T-cell (primary cell): ENCODE measurements around the gene DIP2C. TPM values are rescaled to one million over a fixed set of nuclear protein-coding genes. Genes with fewer than 3 reads are reported as not detected.
A peak's percentile ranks its signal among the peaks of the same experiment; 100 is the strongest.

Experiments
- ATAC-seq, 4 experiments: fragments of 200-7000 bp in 3 of 4; fragments of 150-1000 bp in 1 of 4; cut with Tn5 transposase; replicated peaks in 1 of 4; 1 replicate in 3 of 4; 2 replicates in 1 of 4; pipeline ENCODE4 v1.10.0; 2021; ENCODE audit warnings: moderate library complexity in 3 of 4, mild to moderate bottlenecking in 2 of 4, moderate number of reproducible peaks in 1 of 4
- CTCF ChIA-PET, 2 donors: fragments of 300-600 bp; sonication (Branson Sonifier 250); formaldehyde crosslinking; loops; one replicate each; lab custom pipeline; 2022; ENCODE audit warnings: antibody characterized with exemption in 2 of 2; lab: Charles Lee
- POLR2A ChIA-PET, 2 donors: fragments of 300-600 bp; sonication (Branson Sonifier 250); formaldehyde crosslinking; loops; one replicate each; lab custom pipeline; 2022; ENCODE audit warnings: antibody characterized with exemption in 2 of 2; lab: Charles Lee
- DNase-seq, 35 experiments: peaks; one replicate each; pipeline versions ENCODE4 v3.0.0 to v3.0.0-alpha.2; 2013 to 2023
- H3K27ac ChIP-seq: one replicate; pipeline ENCODE4 v1.5.1; 2013; ENCODE audit warnings: low read length
- H3K27me3 ChIP-seq, 2 experiments: replicated peaks in 1 of 2; 1 replicate in 1 of 2; 2 replicates in 1 of 2; pipeline versions ENCODE4 v1.6.1 to v1.7.0; 2013; ENCODE audit warnings: low read length in 1 of 2, mixed read lengths in 1 of 2; ENCODE audit not compliant: control insufficient read depth in 2 of 2, insufficient read depth in 2 of 2; ENCODE audit errors: extremely low read depth in 1 of 2
- H3K36me3 ChIP-seq, 2 donors: 1 replicate in 1 of 2; 2 replicates in 1 of 2; pipeline versions ENCODE4 v1.6.1 to v1.7.0; 2013; ENCODE audit warnings: low read length in 1 of 2; ENCODE audit not compliant: control insufficient read depth in 2 of 2, insufficient read depth in 1 of 2; ENCODE audit errors: extremely low read depth in 1 of 2
- H3K4me1 ChIP-seq, 2 experiments: 1 replicate in 1 of 2; 2 replicates in 1 of 2; pipeline versions ENCODE4 v1.6.1 to v1.7.0; 2013; ENCODE audit warnings: low read length in 2 of 2, mixed read lengths in 1 of 2; ENCODE audit not compliant: insufficient read depth in 2 of 2, control insufficient read depth in 1 of 2; ENCODE audit errors: extremely low read depth in 1 of 2
- H3K4me3 ChIP-seq, 2 donors: 1 replicate in 1 of 2; 2 replicates in 1 of 2; pipeline versions ENCODE4 v1.5.1 to v1.7.0; 2013; ENCODE audit warnings: mild to moderate bottlenecking in 2 of 2, low read length in 1 of 2, moderate library complexity in 1 of 2; ENCODE audit not compliant: control insufficient read depth in 1 of 2; ENCODE audit errors: extremely low read depth in 1 of 2
- H3K9me3 ChIP-seq: 2 replicates; pipeline ENCODE4 v1.7.0; 2013
- H3K27ac Mint-ChIP-seq, 2 donors: one replicate each; pipeline ENCODE4 v1.8.0; 2020 to 2021; ENCODE audit warnings: mild to moderate bottlenecking in 2 of 2, mixed read lengths in 2 of 2
- H3K27me3 Mint-ChIP-seq, 2 donors: one replicate each; pipeline ENCODE4 v1.8.0; 2021 to 2022; ENCODE audit warnings: mixed read lengths in 2 of 2
- H3K36me3 Mint-ChIP-seq: one replicate; pipeline ENCODE4 v1.8.0; 2021; ENCODE audit warnings: mixed read lengths
- H3K4me1 Mint-ChIP-seq, 3 donors: one replicate each; pipeline ENCODE4 v1.8.0; 2020 to 2022; ENCODE audit warnings: mixed read lengths in 3 of 3, mild to moderate bottlenecking in 1 of 3
- H3K4me3 Mint-ChIP-seq, 3 donors: one replicate each; pipeline ENCODE4 v1.8.0; 2020 to 2022; ENCODE audit warnings: mild to moderate bottlenecking in 3 of 3, mixed read lengths in 3 of 3, moderate library complexity in 3 of 3
- H3K9me3 Mint-ChIP-seq, 3 donors: one replicate each; pipeline ENCODE4 v1.8.0; 2020 to 2022; ENCODE audit warnings: mixed read lengths in 3 of 3
- WGBS: methylation state at CpG from one replicate; pipeline ENCODE4 v1.1.5; 2013; ENCODE audit warnings: missing lambda C conversion rate; ENCODE audit not compliant: insufficient coverage; 5-methylcytosine and 5-hydroxymethylcytosine counted together
- total RNA-seq, 35 experiments: library from RNA in 6 of 35; stranded (reverse) in 6 of 35; fragments of 120-200 nt in 1 of 35; gene quantifications; one replicate each; pipeline versions ENCODE4 v1.2.1 to v1.2.4 and lab custom pipeline; 2013 to 2026

DIP2C gene, protein sequence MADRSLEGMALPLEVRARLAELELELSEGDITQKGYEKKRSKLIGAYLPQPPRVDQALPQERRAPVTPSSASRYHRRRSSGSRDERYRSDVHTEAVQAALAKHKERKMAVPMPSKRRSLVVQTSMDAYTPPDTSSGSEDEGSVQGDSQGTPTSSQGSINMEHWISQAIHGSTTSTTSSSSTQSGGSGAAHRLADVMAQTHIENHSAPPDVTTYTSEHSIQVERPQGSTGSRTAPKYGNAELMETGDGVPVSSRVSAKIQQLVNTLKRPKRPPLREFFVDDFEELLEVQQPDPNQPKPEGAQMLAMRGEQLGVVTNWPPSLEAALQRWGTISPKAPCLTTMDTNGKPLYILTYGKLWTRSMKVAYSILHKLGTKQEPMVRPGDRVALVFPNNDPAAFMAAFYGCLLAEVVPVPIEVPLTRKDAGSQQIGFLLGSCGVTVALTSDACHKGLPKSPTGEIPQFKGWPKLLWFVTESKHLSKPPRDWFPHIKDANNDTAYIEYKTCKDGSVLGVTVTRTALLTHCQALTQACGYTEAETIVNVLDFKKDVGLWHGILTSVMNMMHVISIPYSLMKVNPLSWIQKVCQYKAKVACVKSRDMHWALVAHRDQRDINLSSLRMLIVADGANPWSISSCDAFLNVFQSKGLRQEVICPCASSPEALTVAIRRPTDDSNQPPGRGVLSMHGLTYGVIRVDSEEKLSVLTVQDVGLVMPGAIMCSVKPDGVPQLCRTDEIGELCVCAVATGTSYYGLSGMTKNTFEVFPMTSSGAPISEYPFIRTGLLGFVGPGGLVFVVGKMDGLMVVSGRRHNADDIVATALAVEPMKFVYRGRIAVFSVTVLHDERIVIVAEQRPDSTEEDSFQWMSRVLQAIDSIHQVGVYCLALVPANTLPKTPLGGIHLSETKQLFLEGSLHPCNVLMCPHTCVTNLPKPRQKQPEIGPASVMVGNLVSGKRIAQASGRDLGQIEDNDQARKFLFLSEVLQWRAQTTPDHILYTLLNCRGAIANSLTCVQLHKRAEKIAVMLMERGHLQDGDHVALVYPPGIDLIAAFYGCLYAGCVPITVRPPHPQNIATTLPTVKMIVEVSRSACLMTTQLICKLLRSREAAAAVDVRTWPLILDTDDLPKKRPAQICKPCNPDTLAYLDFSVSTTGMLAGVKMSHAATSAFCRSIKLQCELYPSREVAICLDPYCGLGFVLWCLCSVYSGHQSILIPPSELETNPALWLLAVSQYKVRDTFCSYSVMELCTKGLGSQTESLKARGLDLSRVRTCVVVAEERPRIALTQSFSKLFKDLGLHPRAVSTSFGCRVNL (N-terminal part only)
- 1 to 10 TPM; 2.7 to 7.4 (median 4.5) TPM for total RNA-seq
- total RNA-seq (2013) = 2.0 TPM
- 0.64 to 19.4 (median 5.8) reads per million in 29 experiments for total RNA-seq (lab: John Stamatoyannopoulos, UW)

DNA sequence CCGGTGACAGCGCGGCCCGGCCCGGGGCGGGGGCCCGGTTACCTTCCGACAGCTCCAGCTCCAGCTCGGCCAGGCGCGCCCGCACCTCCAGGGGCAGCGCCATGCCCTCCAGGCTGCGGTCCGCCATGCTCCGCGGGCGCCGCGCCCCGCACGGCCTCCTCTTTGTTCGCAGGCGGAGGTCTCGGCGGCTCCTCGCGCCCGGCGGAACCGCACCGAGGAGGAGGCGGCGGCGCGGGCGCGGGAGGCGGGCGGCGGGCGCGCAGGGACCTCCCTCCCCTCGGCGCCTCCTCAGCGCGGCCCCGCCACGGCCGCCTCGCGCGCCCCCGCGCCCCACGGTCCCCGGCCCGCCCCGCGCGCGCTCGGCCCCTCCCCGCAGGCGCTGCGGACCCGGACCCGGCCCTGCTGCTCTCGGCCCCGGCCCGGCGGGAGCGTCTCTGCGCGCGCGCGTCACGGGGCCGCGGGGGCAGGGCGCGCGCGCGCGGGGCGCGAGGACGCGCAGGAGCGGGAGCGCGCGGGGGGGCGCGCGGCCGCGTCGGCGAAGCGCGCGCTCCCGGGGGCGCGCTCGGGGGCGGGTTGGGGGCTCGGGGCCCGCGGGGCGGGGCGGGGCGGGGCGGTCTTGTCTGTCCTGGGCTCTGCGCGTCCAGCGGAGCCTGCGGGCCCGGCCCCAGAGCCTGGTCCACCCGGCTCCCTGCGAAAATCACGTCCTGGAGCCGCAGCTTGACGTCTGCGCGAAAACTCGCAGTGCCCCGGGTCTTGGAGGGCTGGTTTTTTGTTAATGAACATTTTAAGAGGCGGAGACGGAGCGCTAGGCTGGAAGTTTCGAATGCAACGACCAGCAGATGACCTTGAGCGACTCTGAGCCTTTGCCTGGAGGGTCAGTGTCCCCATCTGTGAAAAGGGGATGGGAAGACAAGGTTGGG is at the start of gene DIP2C:
Gene DIP2C (minus strand): TSS at position 217 of the 920 bp plus-strand sequence. CDS start 90 bp downstream, at position 127.
- ChIA-PET POLR2A (no interaction called here), CTCF (no interaction called here)
- Mint-ChIP-seq H3K36me3 (no peaks in the 10 kb centered on the region), H3K27ac (no peak within 1 kb of the TSS), H3K4me3 (peak within 1 kb of the TSS in 2 of 3 donors; percentile 43 to 58), H3K27me3 (peaks cover 41 to 52% of the 10 kb centered on the region in 2 donors), H3K9me3 (peaks cover 0 to 3% (median 3%) of the 10 kb centered on the region in 3 donors), H3K4me1 (peaks cover 0 to 13% (median 0%) of the 10 kb centered on the region in 3 donors)
- WGBS = 3% methylated on average over 132 of the region's 137 CpGs
- peak within 1 kb of the TSS in 1 of 2 donors; percentile 15 for H3K4me3 ChIP-seq
- H3K27me3 ChIP-seq = peaks cover 3 to 43% of the 10 kb centered on the region in 2 experiments
- peaks cover 0 to 4% of the 10 kb centered on the region in 2 experiments for H3K4me1 ChIP-seq
- DNase-seq = no peak
- H3K36me3 ChIP-seq = no peaks in the 10 kb centered on the region
- ATAC-seq = no peak
- no peak within 1 kb of the TSS for H3K27ac ChIP-seq
- H3K9me3 ChIP-seq = no peaks in the 10 kb centered on the region

DNA sequence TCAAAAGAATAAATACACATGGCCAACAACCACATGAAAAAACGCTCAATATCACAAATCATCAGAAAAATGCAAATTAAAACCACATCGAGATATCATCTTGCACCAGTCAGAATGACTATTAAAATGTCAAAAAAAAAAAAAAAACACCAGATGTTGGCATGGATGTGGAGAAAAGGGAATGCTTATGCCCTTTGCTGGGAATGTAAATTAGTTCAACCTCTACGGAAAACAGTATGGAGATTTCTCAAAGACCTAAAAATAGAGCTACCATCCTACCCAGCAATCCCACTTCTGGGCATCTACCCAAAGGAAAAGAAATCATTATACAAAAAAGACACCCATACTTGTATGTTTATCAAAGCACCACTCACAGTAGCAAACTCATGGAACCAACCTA is 45.0 kb upstream of the DIP2C start:
- no CpG with 5 or more reads among the region's 3 CpGs for WGBS
- H3K27ac Mint-ChIP-seq = no peak overlapping the region
- peaks cover 4 to 7% of the 10 kb centered on the region in 2 donors for H3K27me3 Mint-ChIP-seq

DNA sequence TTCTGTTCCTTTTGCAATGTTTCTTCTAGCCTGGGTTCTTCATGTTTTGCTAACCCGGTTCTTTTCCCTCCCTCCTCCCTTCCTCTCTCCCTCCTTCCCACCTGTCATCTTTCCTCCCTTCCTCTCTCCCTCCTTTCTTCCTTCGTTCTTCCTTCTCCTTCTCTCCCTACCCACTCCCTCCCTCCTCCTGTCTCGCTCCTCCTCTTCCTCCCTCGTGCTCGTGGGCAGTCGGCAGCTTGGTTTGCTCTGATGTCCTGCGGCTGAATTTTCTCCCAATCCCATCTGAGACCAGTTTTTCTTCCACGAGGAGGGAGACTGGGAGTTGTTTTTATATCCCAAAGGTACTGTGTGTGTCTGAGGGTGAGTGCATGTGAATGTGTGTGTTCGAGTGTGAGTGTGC is 43.6 kb upstream of the DIP2C start:
- Histone ChIP-seq H3K4me3 (no peak overlapping the region), H3K9me3 (no peaks in the 10 kb centered on the region), H3K36me3 (no peaks in the 10 kb centered on the region), H3K27me3 (peaks cover 0 to 5% of the 10 kb centered on the region in 2 experiments), H3K4me1 (no peaks in the 10 kb centered on the region), H3K27ac (no peak overlapping the region)
- DNase-seq = no peak
- Mint-ChIP-seq H3K27me3 (peaks cover 4 to 7% of the 10 kb centered on the region in 2 donors), H3K4me1 (no peaks in the 10 kb centered on the region), H3K9me3 (peaks cover 0 to 7% (median 0%) of the 10 kb centered on the region in 3 donors), H3K27ac (no peak overlapping the region), H3K36me3 (no peaks in the 10 kb centered on the region), H3K4me3 (no peak overlapping the region)
- CTCF ChIA-PET = no interaction called here
- POLR2A ChIA-PET = no interaction called here
- ATAC-seq = no peak
- 61% methylated on average over 3 of the region's 9 CpGs for WGBS

More for the DNA sequence above, 45.0 kb upstream of the DIP2C start:
- Histone ChIP-seq H3K27me3 (no peaks in the 10 kb centered on the region), H3K36me3 (no peaks in the 10 kb centered on the region), H3K4me3 (no peak overlapping the region), H3K4me1 (no peaks in the 10 kb centered on the region), H3K27ac (no peak overlapping the region), H3K9me3 (no peaks in the 10 kb centered on the region)
- Mint-ChIP-seq H3K36me3 (no peaks in the 10 kb centered on the region), H3K4me3 (no peak overlapping the region), H3K9me3 (peaks cover 0 to 7% (median 0%) of the 10 kb centered on the region in 3 donors), H3K4me1 (no peaks in the 10 kb centered on the region)
- ATAC-seq (no peak), DNase-seq (no peak)
- ChIA-PET POLR2A (no interaction called here), CTCF (interaction anchor here in 1 of 2 donors (0.6 kb wide), 1 partner anchor 544 kb away, joined by 3 read pairs; no protein-coding TSS in a partner anchor)

DNA sequence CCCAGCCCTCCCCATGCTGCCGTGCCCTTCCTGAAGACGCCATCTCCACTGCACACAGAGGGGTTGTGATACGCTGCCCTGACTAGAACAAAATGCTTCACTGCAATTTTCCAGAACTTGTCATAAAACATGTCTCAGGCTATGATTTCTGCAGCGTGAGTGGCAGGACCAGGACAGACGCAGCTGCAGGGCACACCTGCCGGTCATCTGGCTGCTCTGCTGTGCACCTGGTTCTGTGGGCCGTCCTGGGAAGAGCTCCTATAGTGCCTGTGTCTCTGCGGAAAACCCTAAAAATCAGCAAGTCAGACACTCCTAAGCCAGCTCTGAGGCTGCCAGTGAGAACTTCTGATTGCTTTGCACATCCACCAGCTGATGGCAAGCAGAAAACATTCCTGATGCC is 39.7 kb upstream of the DIP2C start:
- no peaks in the 10 kb centered on the region for H3K9me3 ChIP-seq
- H3K27ac ChIP-seq = no peak overlapping the region
- DNase-seq = no peak
- no peaks in the 10 kb centered on the region for H3K36me3 ChIP-seq
- POLR2A ChIA-PET = no interaction called here
- no peaks in the 10 kb centered on the region for H3K4me1 ChIP-seq
- no peak overlapping the region for H3K4me3 Mint-ChIP-seq
- peaks cover 0 to 15% of the 10 kb centered on the region in 2 experiments for H3K27me3 ChIP-seq
- no peaks in the 10 kb centered on the region for H3K36me3 Mint-ChIP-seq
- H3K27me3 Mint-ChIP-seq = peaks cover 4 to 7% of the 10 kb centered on the region in 2 donors
- WGBS = 77% methylated on average over 8 of the region's 8 CpGs
- no peak for ATAC-seq
- peaks cover 0 to 6% (median 0%) of the 10 kb centered on the region in 3 donors for H3K9me3 Mint-ChIP-seq
- H3K4me3 ChIP-seq = no peak overlapping the region
- no peaks in the 10 kb centered on the region for H3K4me1 Mint-ChIP-seq
- CTCF ChIA-PET = no interaction called here
- no peak overlapping the region for H3K27ac Mint-ChIP-seq

DNA sequence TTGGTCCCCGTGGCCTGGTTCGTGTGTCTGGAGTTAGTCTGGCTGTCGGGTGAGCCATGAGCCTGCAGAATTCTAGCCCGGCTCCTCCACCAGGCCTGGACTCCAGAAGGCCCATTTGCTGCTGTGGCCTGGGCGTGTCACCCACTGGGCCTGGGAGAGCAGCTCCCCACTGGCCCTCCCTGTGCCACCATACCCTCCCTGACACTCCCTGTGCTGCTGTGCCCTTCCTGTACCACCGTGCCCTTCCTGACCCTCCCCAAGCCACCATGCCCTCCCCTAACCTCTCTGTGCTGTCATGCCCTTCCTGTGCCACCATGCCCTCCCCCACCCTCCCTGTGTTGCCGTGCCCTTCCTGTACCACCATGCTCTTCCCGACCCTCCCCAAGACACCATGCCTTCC is 39.1 kb upstream of the DIP2C start:
- WGBS = 55% methylated on average over 8 of the region's 8 CpGs

More for the DNA sequence above, 39.1 kb upstream of the DIP2C start:
- no peaks in the 10 kb centered on the region for H3K36me3 Mint-ChIP-seq
- H3K27ac Mint-ChIP-seq = no peak overlapping the region
- H3K9me3 Mint-ChIP-seq = peaks cover 0 to 4% (median 0%) of the 10 kb centered on the region in 3 donors
- H3K4me1 ChIP-seq = no peaks in the 10 kb centered on the region
- H3K4me3 Mint-ChIP-seq = no peak overlapping the region
- H3K27me3 ChIP-seq = peaks cover 0 to 16% of the 10 kb centered on the region in 2 experiments
- H3K27me3 Mint-ChIP-seq = peaks cover 4 to 7% of the 10 kb centered on the region in 2 donors
- no peaks in the 10 kb centered on the region for H3K36me3 ChIP-seq
- no peaks in the 10 kb centered on the region for H3K9me3 ChIP-seq
- H3K4me1 Mint-ChIP-seq = no peaks in the 10 kb centered on the region
- H3K27ac ChIP-seq = no peak overlapping the region
- H3K4me3 ChIP-seq = no peak overlapping the region
- ATAC-seq = no peak
- no peak for DNase-seq
- POLR2A ChIA-PET = interaction anchor here in 1 of 2 donors (0.5 kb wide), 1 partner anchor 24 kb away, joined by 5 read pairs; no protein-coding TSS in a partner anchor
- CTCF ChIA-PET = no interaction called here
